Suprapubic skin (tissue), 4 donors: ENCODE measurements around the gene NLRP10. TPM values are rescaled to one million over a fixed set of nuclear protein-coding genes. Genes with fewer than 3 reads are reported as not detected.

Experiments used
- DNase-seq, 2 donors: peaks; one replicate each; pipeline ENCODE4 v3.0.0-alpha.2; 2019; ENCODE audit warnings: low spot score in 2 of 2
- H3K27ac ChIP-seq: fragments of 200-600 bp; sonication (generic); one replicate; pipeline ENCODE4 v1.5.1; 2019
- H3K27me3 ChIP-seq: fragments of 200-600 bp; sonication (generic); one replicate; pipeline ENCODE4 v1.5.1; 2019
- H3K36me3 ChIP-seq: fragments of 200-600 bp; sonication (generic); one replicate; pipeline ENCODE4 v1.5.1; 2019
- H3K4me1 ChIP-seq: fragments of 200-600 bp; sonication (generic); one replicate; pipeline ENCODE4 v1.5.1; 2019
- H3K4me3 ChIP-seq: fragments of 200-600 bp; sonication (generic); one replicate; pipeline ENCODE4 v1.5.1; 2019; ENCODE audit warnings: mild to moderate bottlenecking
- H3K9me3 ChIP-seq: fragments of 200-600 bp; sonication (generic); one replicate; pipeline ENCODE4 v1.5.1; 2019
- CTCF ChIP-seq, 2 donors: fragments of 200-600 bp in 1 of 2; fragments of 450-650 bp in 1 of 2; sonication (generic) in 1 of 2; IDR thresholded peaks; one replicate each; pipeline ENCODE4 v1.5.1; 2016 to 2019; ENCODE audit warnings: antibody characterized with exemption in 2 of 2, mild to moderate bottlenecking in 1 of 2, moderate library complexity in 1 of 2
- EP300 ChIP-seq: sonication (generic); formaldehyde crosslinking; IDR thresholded peaks from one replicate; pipeline ENCODE4 v1.6.1; 2017; ENCODE audit warnings: antibody characterized with exemption
- POLR2A ChIP-seq, 2 donors: fragments of 450-650 bp; IDR thresholded peaks; one replicate each; pipeline ENCODE4 v1.6.1; 2017; ENCODE audit warnings: antibody characterized with exemption in 2 of 2, mild to moderate bottlenecking in 2 of 2, moderate library complexity in 2 of 2
- POLR2AphosphoS5 ChIP-seq, 3 donors: sonication (generic); formaldehyde crosslinking; IDR thresholded peaks; one replicate each; pipeline ENCODE4 v1.6.1; 2017; ENCODE audit warnings: antibody characterized with exemption in 3 of 3
- WGBS: methylation state at CpG from one replicate; pipeline ENCODE4 v1.1.5; 2018; 5-methylcytosine and 5-hydroxymethylcytosine counted together
- total RNA-seq, 4 donors: library from RNA; depleted of rRNA; stranded (reverse); fragments of >200 nt; gene quantifications; one replicate each; pipeline ENCODE4 v1.1.0, GENCODE V29; 2016

Gene NLRP10
- total RNA-seq, 4 donors from 2014 or later, result 12.9 to 68.0 (median 42.4) TPM

GRCh38 chr11:7936615-7937014 is 28.6 kb downstream of the NLRP10 start:
- WGBS, result 23% methylated on average over 1 of the region's 1 CpG
- Histone ChIP-seq H3K36me3 (no peaks in the 10 kb centered on the region), H3K27ac (no peak overlapping the region)

GRCh38 chr11:7931168-7931567 is 34.1 kb downstream of the NLRP10 start, which contains the start of gene OR10A6:
Gene OR10A6, minus strand, starts transcription at chr11:7931268. Its CDS starts 2,606 bp downstream, at chr11:7928662.
- 76% methylated on average over 4 of the region's 4 CpGs for WGBS
- H3K4me1 ChIP-seq, result no peaks in the 10 kb centered on the region
- no peaks in the 10 kb centered on the region for H3K9me3 ChIP-seq
- TF ChIP-seq CTCF (IDR thresholded peaks at IDR 0.05), result no peak
- no peaks in the 10 kb centered on the region for H3K36me3 ChIP-seq
- no peak within 1 kb of the TSS for H3K4me3 ChIP-seq
- H3K27me3 ChIP-seq, result no peaks in the 10 kb centered on the region
- no peak within 1 kb of the TSS for H3K27ac ChIP-seq
- DNase-seq, result no peak

More at GRCh38 chr11:7936615-7937014, 28.6 kb downstream of the NLRP10 start:
- DNase-seq, result no peak
- TF ChIP-seq CTCF (IDR thresholded peaks at IDR 0.05), result no peak
- TF ChIP-seq EP300, result no peak
- no peak for TF ChIP-seq POLR2A (IDR thresholded peaks at IDR 0.05)
- TF ChIP-seq POLR2AphosphoS5 (IDR thresholded peaks at IDR 0.05), result no peak
- Histone ChIP-seq H3K4me1 (no peaks in the 10 kb centered on the region), H3K4me3 (no peak overlapping the region), H3K9me3 (no peaks in the 10 kb centered on the region), H3K27me3 (no peaks in the 10 kb centered on the region)

DNA sequence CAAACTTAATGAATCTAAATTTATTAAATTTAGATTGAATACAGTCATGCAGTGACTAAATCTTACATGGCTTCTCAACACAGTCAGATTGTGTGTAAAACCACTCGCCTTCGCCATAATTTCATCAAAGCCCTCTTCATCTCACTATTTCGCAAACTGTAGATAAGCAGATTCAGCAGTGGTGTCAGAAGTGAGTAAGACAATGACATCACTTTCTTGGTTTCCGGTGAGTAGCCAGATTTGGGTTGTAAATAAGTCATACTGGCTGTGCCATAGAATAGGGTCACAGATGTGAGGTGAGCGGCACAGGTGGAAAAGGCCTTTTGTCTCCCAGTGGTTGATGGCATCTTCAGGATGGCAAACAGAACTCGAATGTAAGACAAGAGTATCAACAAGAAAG is 37.6 kb downstream of the NLRP10 start:
- Histone ChIP-seq H3K4me3 (no peak overlapping the region), H3K9me3 (no peaks in the 10 kb centered on the region), H3K36me3 (no peaks in the 10 kb centered on the region), H3K27me3 (peaks cover 3% of the 10 kb centered on the region), H3K27ac (no peak overlapping the region), H3K4me1 (no peaks in the 10 kb centered on the region)
- no peak for DNase-seq
- no peak for TF ChIP-seq POLR2AphosphoS5 (IDR thresholded peaks at IDR 0.05)
- TF ChIP-seq CTCF (IDR thresholded peaks at IDR 0.05), result no peak
- no peak for TF ChIP-seq EP300
- no peak for TF ChIP-seq POLR2A (IDR thresholded peaks at IDR 0.05)
- WGBS, result 87% methylated on average over 6 of the region's 6 CpGs

DNA sequence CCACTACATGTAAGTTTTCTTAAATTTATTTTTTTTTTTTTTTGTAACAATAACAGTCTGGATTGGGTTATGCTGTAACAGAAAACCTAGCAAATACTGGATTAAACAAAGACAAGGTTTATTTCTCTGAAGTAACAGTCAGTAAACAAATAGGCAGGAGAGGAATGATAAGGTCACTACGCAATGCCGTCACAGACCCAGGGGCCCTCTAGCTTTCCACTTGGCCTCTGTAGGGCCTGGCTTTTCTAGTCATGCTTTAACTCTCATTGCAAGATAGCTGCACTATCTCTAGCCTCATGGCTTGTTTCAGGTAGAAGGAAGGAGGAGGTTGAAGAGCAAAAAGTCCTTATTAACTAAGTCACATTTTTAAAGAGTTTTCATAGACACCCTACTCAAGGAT is 40.7 kb downstream of the NLRP10 start:
- TF ChIP-seq POLR2A (IDR thresholded peaks at IDR 0.05) (no peak), EP300 (no peak), CTCF (IDR thresholded peaks at IDR 0.05) (no peak), POLR2AphosphoS5 (IDR thresholded peaks at IDR 0.05) (no peak)
- Histone ChIP-seq H3K36me3 (no peaks in the 10 kb centered on the region), H3K4me1 (no peaks in the 10 kb centered on the region), H3K4me3 (no peak overlapping the region), H3K9me3 (no peaks in the 10 kb centered on the region), H3K27ac (no peak overlapping the region), H3K27me3 (peaks cover 3% of the 10 kb centered on the region)
- WGBS, result 82% methylated on average over 2 of the region's 2 CpGs
- no peak for DNase-seq

DNA sequence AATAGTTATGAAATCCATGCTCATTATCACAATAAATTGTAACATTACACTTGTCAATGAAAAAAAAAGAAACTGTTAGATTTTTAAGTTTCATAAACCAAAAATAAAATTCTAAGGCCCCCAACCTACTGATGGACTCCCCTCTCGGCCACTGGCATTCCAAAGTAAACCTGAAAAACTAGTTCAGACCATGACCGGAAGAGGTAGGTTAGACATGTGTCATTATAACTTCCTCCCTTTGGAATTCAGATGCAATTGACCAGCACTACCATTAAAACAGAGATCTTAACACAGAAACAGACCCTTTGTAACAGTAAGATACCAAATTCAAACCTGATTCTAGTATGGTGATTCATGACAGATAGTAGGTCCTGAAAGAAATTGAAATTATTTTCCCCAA is 47.1 kb downstream of the NLRP10 start:
- 60% methylated on average over 2 of the region's 2 CpGs for WGBS
- TF ChIP-seq CTCF (IDR thresholded peaks at IDR 0.05) (no peak), POLR2A (IDR thresholded peaks at IDR 0.05) (no peak), EP300 (no peak), POLR2AphosphoS5 (IDR thresholded peaks at IDR 0.05) (no peak)

More for the DNA sequence above, 47.1 kb downstream of the NLRP10 start:
- no peak overlapping the region for H3K27ac ChIP-seq
- H3K4me3 ChIP-seq, result no peak overlapping the region
- no peak for DNase-seq
- no peaks in the 10 kb centered on the region for H3K36me3 ChIP-seq
- H3K27me3 ChIP-seq, result no peaks in the 10 kb centered on the region
- H3K9me3 ChIP-seq, result no peaks in the 10 kb centered on the region
- no peaks in the 10 kb centered on the region for H3K4me1 ChIP-seq

Other genes with a start within 250 kb of the NLRP10 start
- 10 to 100 TPM in 1 of 4 donors, 1 to 10 TPM in 3; 1.8 to 17.2 (median 2.5) TPM for gene OR5P2, start 168.5 kb downstream of the NLRP10 start, total RNA-seq
- gene OR5P3, start 134.6 kb downstream of the NLRP10 start, total RNA-seq, result 10 to 100 TPM in 1 of 4 donors, 1 to 10 TPM in 3; 2.3 to 19.2 (median 3.7) TPM
- gene OR10A6, start 34.2 kb downstream of the NLRP10 start, total RNA-seq, result under 1 TPM in 1 of 4 donors, not detected in 3; 0.08 TPM
- not detected for gene OR10A3, start 23.7 kb downstream of the NLRP10 start, total RNA-seq
- gene EIF3F, start 21.9 kb upstream of the NLRP10 start, total RNA-seq, result 100 to 1,000 TPM; 335 to 691 (median 463) TPM
- 1 to 10 TPM; 1.9 to 8.5 (median 3.0) TPM for gene TUB, start 115.8 kb upstream of the NLRP10 start, total RNA-seq
- 100 to 1,000 TPM in 1 of 4 donors, 10 to 100 TPM in 3; 20.5 to 118 (median 35.1) TPM for gene RIC3, start 203.6 kb upstream of the NLRP10 start, total RNA-seq